GM12872 (cell line): Measurements from ENCODE around the gene GDF7.

Experiments
- TF ChIP-seq, protein P1 (sequence below): IDR thresholded peaks from 3 replicates; pipeline ENCODE4 v1.5.1; 2011; ENCODE audit warnings: low read depth, mild to moderate bottlenecking, low read length, moderate library complexity; ENCODE audit not compliant: insufficient read depth

Gene GDF7

DNA sequence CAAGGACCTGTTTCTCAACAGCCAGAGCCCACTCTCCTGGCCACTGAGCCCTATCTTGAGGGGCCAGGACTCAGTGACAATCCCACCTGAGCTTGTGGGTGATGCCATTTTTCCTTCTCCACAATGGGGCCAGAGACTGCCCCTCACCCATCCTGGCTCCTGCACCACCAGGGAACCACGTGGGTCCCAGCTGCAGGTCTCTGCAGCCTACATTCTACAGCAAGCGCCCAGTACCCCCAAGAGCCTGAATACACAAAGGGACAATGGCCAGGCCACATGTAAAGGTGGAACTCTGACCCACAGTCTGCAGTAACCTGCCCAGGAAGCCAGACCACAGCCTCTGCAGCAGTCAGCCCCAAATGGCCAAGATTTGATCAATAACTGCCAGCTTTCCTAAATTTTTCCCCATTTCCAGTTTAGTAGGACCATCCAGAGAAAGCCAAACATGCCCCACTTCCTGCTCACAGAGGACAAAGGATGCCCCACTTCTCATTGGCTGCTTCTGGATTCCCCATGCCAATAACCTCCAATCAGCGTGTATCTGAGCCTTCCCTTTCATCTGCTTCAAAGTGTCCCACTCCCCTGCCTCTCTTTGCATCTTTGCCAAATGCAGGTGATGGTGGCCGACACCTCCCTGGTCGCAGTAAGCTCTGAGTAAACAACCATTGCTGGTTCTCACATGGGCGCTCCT is 35.2 kb upstream of the GDF7 start:
- TF ChIP-seq, protein P1, sequence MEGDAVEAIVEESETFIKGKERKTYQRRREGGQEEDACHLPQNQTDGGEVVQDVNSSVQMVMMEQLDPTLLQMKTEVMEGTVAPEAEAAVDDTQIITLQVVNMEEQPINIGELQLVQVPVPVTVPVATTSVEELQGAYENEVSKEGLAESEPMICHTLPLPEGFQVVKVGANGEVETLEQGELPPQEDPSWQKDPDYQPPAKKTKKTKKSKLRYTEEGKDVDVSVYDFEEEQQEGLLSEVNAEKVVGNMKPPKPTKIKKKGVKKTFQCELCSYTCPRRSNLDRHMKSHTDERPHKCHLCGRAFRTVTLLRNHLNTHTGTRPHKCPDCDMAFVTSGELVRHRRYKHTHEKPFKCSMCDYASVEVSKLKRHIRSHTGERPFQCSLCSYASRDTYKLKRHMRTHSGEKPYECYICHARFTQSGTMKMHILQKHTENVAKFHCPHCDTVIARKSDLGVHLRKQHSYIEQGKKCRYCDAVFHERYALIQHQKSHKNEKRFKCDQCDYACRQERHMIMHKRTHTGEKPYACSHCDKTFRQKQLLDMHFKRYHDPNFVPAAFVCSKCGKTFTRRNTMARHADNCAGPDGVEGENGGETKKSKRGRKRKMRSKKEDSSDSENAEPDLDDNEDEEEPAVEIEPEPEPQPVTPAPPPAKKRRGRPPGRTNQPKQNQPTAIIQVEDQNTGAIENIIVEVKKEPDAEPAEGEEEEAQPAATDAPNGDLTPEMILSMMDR, result no peak

DNA sequence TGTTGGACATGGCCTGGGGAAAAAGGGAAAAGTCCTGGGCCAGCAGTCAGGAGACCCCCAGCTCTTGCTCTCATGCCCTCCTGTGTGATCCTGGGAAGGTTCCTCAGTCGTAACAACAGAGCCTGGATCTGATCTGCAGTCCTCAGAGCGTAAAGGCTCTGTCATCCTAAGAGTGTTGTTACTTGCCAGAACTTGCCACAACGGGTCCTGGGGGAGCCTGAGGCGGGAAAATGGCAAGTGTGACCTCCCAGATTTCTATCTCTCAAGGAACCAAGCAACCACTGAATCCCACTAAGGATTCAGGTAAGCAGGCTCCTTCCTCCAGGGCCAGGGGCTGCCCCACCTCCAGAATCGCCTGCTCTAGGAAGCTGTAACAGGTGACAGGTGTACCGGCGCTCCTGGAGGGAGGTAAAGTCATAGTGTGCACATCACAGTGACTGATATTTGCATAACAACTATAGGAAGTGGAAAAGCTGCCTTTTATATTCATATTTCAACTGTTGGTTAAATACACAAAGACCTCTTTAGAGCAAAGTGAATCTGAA is 34.4 kb upstream of the GDF7 start:
- TF ChIP-seq, protein P1, result no peak

DNA sequence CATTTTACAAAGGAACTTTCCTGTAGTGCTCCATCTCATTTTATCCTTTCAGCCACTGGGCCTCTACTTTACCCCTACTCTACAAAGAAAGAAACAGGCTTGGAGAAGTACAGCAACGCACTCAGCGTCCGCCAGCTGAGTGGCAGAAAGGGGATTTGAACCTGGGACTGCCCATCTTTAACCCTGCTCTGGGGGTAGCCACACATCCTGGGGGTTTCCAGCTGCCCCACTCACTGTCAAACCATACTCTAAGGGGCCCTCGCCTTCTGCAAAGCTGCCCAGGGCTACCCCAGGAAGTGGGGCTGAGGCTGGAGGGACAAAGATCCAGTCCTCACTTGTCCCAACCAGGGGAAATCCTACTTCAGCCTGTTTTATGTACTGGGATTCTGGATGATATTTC is 33.9 kb upstream of the GDF7 start:
- TF ChIP-seq, protein P1, result no peak

DNA sequence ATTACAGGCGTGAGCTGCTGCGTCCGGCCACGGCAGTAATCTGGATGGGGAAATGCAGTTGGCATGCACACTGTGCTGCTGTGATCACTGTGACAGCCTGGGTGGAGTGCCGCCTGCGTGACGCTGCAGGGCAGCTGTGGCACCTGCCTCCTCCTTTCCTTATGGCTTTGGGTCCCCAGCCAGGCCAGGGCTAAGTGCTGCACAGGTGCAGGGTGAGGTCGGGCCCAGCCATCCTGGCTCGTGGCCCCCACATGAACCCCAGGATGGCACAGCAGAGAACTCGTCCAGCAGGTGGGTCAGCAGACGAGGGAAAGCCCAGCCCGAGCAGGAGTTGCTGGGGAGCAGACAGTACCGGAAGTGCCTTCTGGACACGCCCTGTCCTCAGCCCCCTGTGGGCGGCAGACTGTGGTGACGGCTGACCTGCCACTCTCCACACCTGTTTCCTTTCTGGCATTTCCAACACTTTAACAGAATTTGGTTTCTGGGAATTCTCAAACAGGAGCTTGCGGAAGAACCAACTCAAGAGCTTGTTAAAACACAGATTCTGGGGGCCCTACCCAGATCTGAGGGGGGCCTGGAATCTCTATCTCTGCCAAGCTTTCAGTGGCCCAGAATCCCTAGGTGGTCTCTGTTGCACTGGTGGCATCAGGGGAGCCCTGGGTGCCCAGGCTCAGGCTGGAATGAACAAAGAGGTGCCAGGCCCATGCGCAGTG is 33.0 kb upstream of the GDF7 start:
- TF ChIP-seq, protein P1, result no peak

DNA sequence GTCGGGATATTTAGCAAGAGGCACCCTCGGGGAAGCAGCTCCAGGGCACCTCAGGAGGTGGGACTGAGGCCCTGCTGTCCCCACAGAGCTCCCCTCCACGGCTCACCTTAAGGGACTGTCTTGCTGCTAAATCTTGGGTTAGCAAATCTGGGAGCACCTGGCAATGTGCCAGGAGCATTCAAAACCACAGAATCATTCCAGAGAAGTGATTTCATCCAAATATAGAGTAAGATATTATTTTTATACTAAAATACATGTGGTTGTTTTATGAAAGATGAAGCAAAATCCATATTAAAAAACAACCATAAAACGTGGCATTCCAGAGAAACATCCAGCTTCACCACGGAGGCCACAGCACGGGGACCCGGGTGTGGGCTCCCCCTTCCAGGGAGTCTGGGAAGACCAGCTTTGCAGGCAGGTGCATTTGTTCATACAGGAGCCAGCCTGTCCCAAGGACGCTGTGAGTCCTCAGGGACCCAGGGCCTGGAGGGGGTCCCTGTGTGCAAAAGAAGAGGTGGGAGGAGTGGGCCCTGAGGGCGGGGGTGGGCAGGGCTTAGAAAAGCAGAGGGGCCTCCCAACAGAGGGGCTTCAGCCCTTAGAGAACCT is 32.3 kb upstream of the GDF7 start:
- TF ChIP-seq, protein P1, result no peak

DNA sequence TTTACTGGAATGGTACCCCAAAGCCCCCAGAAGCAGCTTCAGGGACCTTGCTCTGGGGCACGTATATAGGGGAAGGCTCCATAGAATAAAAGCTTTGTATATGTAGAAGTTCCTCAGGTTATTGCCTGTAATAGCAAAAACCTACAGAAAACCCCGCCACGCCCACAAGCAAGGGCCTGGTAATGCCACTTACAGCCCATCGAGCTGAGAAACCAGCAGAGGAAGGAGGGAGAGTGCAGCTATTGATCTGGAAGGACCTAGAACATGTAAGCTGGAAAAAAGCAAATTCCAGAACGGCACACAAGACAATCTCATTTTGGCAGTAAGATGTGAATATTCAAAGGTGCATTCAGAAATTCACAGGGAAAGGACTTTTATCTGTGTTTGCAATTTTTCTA is 31.8 kb upstream of the GDF7 start:
- TF ChIP-seq, protein P1, result no peak

DNA sequence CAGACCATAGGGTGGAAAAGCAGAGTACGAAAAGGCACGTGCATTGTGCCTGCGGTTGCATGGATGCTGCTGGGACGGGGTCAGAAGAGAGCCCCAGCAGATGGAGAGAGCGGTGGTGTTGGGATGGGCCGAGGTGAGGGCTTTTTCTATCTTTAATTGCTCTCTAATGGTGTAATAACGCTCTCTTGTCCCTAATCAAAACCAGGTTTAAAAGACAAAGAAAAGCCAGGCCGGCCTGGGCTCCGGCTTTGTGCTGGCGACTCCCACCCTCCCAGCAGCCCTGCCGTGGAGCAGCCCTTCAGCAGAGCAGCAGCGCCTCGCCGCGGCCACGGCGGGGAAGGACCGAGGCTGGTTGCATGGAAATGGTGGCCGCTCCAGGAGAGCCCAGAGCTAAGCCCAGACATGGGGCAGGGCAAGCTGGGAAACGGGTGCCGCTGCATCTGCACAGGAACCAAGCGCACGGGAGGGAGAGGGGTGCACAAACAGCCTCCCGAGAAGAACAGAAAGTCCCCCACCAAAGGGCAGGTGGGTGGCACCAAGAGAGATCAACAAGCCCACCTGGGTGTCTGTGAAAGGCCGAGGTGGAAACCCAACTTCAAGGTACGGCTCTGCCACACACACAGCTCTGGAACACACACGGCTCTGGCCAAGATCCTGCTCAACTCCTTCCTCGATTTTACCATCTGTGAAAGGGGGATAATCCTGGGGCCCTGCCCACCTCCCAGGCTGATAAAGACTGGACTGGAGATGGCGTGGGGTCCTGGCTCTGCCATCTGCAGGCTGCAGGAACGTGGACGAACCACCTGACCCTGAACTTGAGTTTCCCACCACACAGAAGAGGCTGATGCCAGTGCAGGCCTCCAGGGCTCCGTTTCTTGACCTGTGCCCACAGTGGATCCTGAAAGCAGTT is 31.0 kb upstream of the GDF7 start:
- TF ChIP-seq, protein P1, result peak; percentile 92
